GM19372 (cell line): ENCODE data around the gene GLCE.

Experiments used
- ATAC-seq: cut with Tn5 transposase; IDR thresholded peaks from one replicate; pipeline ENCODE4 v1.9.1; 2021; ENCODE audit warnings: mild to moderate bottlenecking, low read depth, moderate library complexity; ENCODE audit not compliant: unreplicated experiment

The GLCE gene

DNA sequence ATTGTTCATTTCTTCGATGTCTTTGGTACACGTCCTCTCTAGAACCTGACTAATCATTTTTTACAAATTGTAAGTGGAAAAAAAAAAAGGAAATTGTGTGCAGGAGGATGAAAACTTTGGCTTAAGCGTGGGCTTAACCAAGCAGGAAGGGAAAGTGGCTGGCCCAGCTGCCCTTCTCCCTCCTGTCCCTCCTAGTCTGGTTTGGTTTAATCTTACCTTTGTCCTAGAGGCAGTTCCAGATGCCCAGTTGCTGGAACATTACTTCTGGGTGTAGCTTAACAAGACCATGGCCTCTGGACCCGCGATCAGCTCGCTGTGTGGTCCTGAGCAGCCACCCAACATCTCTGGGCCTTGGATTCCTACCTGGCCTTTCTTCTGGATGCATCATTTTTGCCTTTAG is 153.7 kb downstream of the GLCE start:
- no peak for ATAC-seq

DNA sequence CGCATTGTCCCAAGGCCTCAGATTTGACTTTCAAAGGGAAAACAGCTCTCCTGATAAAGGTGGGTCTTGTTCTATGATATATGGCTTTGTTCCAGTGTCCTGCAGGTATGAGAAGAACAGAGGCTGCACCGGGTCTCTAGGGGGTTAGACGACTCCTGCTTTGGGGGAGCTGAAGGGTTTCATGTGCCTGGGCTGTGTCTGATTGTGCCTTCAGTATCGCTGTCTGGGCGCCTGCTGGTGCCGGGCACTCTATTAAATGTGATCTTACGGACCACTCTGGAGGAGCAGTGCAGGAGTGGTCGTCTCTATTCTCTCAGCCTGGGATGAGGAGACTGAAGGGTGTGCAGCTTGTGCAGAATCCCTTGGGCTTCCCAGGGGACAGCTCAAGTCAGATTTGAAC is 154.3 kb downstream of the GLCE start:
- ATAC-seq = no peak

DNA sequence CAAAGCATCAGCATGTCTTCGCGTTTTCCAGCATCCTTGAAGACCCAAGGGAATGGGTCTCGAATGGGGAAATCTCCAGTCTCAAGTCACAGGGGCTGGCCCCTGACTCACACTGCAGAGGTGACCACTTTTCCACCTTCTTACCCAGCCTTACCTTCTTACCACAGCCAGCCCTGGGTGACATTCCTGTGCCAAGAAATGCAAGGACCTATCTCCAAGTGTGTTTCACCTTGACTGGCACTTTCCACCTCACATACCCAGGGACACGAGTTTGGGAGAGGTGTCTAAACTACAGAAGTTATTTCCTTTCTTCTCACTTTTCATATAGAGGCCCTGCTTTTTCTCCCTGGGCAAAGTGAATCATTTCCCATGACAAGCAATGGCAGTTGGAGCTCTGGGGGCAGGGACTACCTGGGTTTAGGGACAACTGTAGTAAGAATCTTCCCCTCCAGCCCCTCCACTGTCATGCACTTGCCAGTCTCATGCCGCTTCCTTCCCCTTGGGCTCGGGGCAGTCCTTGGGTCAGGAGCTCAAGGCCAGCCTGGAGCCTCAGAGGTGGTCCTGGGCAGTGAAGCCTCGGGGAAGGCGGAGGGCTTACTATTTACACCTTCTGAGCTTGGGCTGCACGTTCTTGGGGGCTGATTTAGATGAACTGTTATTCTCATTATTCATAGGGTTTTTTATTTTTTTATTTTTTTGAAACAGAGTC is 155.1 kb downstream of the GLCE start:
- no peak for ATAC-seq

DNA sequence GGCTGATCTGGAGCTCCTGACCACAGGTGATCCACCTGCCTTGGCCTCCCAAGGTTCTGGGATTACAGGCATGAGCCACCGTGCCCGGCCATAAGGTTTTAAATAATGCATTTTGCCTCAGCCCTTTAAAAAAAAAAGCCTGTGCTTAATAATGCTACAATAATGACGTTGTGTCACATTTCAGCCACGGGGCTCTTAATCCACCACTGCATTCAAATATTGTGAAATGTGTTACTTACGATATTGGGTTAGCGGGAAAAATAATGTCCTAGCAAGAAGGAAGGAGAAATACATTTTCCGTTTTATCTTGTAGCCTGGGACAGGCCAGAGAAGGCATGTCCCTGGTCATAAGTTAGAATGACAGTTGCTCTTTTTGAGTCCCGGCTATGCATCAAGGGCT is 155.9 kb downstream of the GLCE start:
- ATAC-seq = no peak

DNA sequence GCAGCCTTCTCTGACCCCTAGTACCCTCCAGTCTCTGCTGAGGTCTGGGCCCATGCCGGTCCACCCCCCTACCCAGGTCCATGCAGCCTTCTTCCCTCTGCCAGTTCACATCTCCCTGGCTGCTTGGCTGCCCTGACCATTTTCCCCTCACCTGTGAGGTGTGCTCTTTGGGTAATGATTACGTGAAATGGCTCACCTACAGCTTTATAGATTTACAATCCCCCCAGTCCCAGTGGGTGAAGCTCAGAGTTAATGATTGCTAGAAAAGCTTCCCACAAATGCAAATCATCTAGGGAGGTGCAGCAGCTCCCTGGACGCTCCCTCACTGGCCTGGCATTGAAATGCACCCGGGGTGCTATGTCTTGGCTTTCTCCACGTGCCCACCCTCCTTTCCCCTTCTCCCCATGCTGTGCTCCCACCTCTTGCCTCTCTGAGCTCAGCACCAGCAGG is 157.0 kb downstream of the GLCE start:
- no peak for ATAC-seq

DNA sequence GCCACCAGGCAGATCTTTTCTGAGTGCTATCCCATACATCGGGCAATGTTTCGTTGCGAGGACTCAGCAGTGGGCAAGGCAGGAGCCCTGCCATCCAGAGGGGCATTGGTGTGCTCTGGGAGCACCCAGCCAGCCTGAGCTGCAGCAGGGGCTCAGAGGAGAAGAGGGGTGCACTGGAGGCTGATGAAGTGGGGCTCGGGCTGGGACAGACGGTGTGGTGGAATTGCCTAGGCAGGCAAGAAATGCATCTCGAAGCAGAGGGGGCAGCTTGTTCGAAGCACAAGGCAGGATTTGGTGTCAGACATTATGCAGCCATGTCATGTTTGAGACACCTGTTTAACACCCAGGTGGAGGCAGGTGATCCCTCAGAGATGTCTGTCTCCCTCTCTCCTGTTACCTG is 157.6 kb downstream of the GLCE start:
- ATAC-seq = no peak

DNA sequence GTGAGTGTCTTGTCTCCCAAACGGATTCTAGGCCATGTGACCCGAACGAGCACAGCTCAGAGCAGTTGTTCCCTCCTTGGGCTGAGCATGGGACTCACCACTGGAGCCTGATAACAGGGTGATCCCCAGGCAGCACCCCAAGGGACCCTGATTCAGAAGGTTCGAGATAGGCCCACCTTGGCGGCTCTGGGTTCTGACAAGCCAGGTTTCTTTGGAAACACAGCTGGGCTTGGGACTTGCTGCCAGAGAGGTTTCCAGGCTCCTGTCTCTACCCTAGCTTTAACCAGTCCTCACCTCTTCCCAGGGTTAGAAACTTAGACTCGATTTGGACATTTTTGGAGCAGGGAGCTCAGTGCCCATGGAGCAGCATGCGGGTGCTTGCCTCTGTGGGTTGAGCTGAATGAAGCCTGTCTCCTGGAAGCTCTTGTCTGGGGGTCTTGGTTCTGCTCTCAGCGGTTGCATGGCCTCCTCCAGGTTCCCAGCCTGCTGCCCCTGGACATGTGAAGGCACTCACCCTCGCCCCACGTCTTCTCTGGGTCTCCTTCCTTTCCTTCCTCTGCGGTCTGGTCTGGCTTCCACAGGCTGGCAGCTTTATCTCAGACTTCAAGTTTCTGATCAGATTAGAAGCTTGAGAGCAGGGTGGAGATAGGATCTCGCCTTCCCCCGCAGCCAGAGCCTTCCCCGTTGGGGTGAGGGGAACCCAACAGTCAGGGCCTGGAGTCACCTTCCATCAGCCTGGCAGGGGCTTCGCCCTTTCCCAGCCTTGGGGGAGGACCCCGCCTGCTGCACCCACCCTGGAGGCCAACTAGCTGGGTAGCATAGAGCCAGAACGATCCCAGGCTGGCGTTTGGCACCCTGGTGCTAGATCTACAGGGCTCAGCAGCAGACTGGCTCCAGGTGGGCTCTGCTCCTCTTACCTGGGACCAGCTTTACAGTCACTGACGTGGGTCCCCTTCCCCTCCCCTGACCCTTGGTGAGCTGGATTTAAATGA is 159.2 kb downstream of the GLCE start:
- no peak for ATAC-seq

DNA sequence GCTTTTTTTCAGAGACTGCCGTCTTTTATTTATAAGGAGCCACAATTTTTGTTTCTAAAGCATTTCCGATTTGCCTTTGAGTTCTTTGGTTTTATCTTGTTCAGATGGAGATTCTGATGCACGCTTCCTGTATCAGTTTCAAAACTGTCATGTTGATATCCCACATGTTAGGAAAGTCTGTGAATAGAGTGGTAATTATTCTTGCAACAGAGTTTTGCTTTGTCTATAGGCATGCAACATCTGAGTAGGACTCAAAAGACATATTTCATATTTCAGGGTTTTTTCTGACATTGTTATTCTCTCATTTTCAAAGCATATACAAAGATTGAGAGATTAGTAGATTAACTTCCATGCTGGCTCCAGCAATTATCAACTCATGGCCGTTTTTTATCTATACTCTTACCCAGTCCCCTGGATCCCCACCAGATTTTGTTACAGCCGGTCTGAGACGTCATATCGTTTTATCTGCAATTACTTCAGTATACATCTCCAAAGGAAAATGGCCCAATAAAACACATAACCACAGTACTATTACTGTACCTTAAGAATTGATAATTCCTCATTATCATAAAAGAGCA is 160.6 kb downstream of the GLCE start:
- ATAC-seq = no peak
